HFFc6 (cell line): ENCODE measurements around the gene DCUN1D5. TPM values are rescaled to one million over a fixed set of nuclear protein-coding genes. Genes with fewer than 3 reads are reported as not detected.
A peak's percentile ranks its signal among the peaks of the same experiment; 100 is the strongest.

Source experiments
- DNase-seq: peaks from one replicate; pipeline ENCODE4 v3.0.0-alpha.2; 2018
- H3K27ac Mint-ChIP-seq: 2 replicates; pipeline ENCODE4 v1.8.0; 2020; ENCODE audit warnings: mild to moderate bottlenecking, mixed read lengths
- H3K27me3 Mint-ChIP-seq: 2 replicates; pipeline ENCODE4 v1.8.0; 2021; ENCODE audit warnings: mild to moderate bottlenecking, moderate library complexity, mixed read lengths; ENCODE audit not compliant: insufficient read depth
- H3K36me3 Mint-ChIP-seq: 2 replicates; pipeline ENCODE4 v1.8.0; 2021; ENCODE audit warnings: low read depth, mixed read lengths
- H3K4me1 Mint-ChIP-seq: 2 replicates; pipeline ENCODE4 v1.8.0; 2020; ENCODE audit warnings: low read depth, mixed read lengths
- H3K4me3 Mint-ChIP-seq: 2 replicates; pipeline ENCODE4 v1.8.0; 2020; ENCODE audit warnings: mild to moderate bottlenecking, moderate library complexity, mixed read lengths
- H3K9me3 Mint-ChIP-seq: 2 replicates; pipeline ENCODE4 v1.8.0; 2020; ENCODE audit warnings: mild to moderate bottlenecking, mixed read lengths
- total RNA-seq, 6 experiments: library from RNA; stranded (reverse); fragmentation: NEBNext Ultra II Directional; extraction: Animal tissue kit (Norgen Biotek cat#: 25700); gene quantifications; 2 replicates in 1 of 6; 3 replicates in 5 of 6; pipeline ENCODE4 v1.2.3, GENCODE V29; 2021
- TF ChIP-seq, protein P1 (sequence below): fragments of 200-600 bp; sonication (generic); IDR thresholded peaks from 2 replicates; pipeline ENCODE4 v1.5.0; 2021; ENCODE audit warnings: antibody characterized with exemption, mild to moderate bottlenecking

DCUN1D5 gene
- total RNA-seq, 6 experiments from 2014 or later = 37.5 to 46.1 (median 40.1) TPM

DNA sequence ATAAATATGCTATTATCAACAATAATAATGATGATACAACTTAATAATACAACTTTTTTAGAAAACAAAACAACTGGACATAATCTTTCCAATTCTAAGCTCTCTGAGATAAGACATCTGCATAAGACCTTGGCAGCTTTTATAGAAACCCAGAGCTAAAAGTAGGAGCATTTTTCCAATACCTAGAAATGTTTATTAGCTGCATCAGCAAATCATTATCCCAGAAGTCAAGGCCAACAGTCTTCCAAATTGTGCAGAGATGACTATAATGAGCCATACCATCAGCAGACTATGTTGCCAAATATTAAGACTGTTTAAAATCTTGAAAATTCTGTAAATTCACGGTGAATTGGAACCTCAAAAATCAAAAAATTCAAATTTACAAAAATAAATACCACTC, 30.3 kb downstream of the DCUN1D5 start:
- Mint-ChIP-seq H3K4me1 (no peaks in the 10 kb centered on the region), H3K36me3 (peaks cover 14% of the 10 kb centered on the region), H3K27ac (no peak overlapping the region), H3K9me3 (no peaks in the 10 kb centered on the region), H3K4me3 (no peak overlapping the region), H3K27me3 (no peaks in the 10 kb centered on the region)
- DNase-seq = no peak
- TF ChIP-seq, protein P1, sequence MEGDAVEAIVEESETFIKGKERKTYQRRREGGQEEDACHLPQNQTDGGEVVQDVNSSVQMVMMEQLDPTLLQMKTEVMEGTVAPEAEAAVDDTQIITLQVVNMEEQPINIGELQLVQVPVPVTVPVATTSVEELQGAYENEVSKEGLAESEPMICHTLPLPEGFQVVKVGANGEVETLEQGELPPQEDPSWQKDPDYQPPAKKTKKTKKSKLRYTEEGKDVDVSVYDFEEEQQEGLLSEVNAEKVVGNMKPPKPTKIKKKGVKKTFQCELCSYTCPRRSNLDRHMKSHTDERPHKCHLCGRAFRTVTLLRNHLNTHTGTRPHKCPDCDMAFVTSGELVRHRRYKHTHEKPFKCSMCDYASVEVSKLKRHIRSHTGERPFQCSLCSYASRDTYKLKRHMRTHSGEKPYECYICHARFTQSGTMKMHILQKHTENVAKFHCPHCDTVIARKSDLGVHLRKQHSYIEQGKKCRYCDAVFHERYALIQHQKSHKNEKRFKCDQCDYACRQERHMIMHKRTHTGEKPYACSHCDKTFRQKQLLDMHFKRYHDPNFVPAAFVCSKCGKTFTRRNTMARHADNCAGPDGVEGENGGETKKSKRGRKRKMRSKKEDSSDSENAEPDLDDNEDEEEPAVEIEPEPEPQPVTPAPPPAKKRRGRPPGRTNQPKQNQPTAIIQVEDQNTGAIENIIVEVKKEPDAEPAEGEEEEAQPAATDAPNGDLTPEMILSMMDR = no peak

GRCh38 chr11:103055221-103055890, 36.6 kb downstream of the DCUN1D5 start:
- Mint-ChIP-seq H3K27me3 (no peaks in the 10 kb centered on the region), H3K9me3 (no peaks in the 10 kb centered on the region), H3K27ac (no peak overlapping the region), H3K4me1 (peaks cover 24% of the 10 kb centered on the region), H3K36me3 (no peaks in the 10 kb centered on the region), H3K4me3 (no peak overlapping the region)
- TF ChIP-seq, protein P1 = peak; percentile 89
- DNase-seq = peak; percentile 55

DNA sequence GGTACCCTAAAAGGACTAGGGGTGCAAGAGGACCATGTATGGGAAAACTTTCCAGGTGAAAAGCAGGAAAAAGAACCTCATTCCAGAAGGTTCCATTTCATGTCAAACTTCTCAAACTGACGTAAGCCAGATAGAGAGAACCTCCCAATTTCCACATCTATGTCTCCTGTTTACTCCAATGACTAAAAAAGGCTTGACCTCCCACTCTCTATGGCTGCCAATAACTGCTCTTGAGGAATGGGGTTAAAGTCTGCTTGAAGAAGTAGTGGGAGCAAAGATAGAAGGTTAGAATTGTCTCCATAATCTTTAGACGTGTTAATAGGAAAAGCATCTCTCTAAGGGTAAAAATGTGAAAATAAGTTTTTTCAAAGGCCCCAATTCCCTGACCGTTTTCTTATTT, 38.0 kb downstream of the DCUN1D5 start:
- no peak for DNase-seq
- H3K36me3 Mint-ChIP-seq = no peaks in the 10 kb centered on the region
- H3K4me1 Mint-ChIP-seq = peaks cover 28% of the 10 kb centered on the region
- TF ChIP-seq, protein P1 = no peak
- H3K27ac Mint-ChIP-seq = no peak overlapping the region
- H3K9me3 Mint-ChIP-seq = no peaks in the 10 kb centered on the region
- no peak overlapping the region for H3K4me3 Mint-ChIP-seq
- H3K27me3 Mint-ChIP-seq = no peaks in the 10 kb centered on the region

GRCh38 chr11:103051981-103052380, 40.0 kb downstream of the DCUN1D5 start:
- Mint-ChIP-seq H3K36me3 (no peaks in the 10 kb centered on the region), H3K27ac (peak overlapping the region; percentile 77), H3K4me1 (peaks cover 39% of the 10 kb centered on the region), H3K27me3 (no peaks in the 10 kb centered on the region), H3K9me3 (no peaks in the 10 kb centered on the region), H3K4me3 (peak overlapping the region; percentile 32)
- peak; percentile 58 for DNase-seq
- TF ChIP-seq, protein P1 = no peak

GRCh38 chr11:103051151-103051801, 40.7 kb downstream of the DCUN1D5 start:
- Mint-ChIP-seq H3K27me3 (no peaks in the 10 kb centered on the region), H3K27ac (peak overlapping the region; percentile 77), H3K9me3 (no peaks in the 10 kb centered on the region), H3K36me3 (no peaks in the 10 kb centered on the region), H3K4me1 (peaks cover 39% of the 10 kb centered on the region), H3K4me3 (peak overlapping the region; percentile 32)
- TF ChIP-seq, protein P1 = no peak
- no peak for DNase-seq
